SK-N-SH (cell line): ENCODE results near the gene IL12RB1. TPM values are rescaled to one million over a fixed set of nuclear protein-coding genes. Genes with fewer than 3 reads are reported as not detected.

ENCODE experiments used
- CTCF ChIA-PET: fragments of 300-600, 350-600 bp; formaldehyde crosslinking; extraction: SDS; loops from one replicate; lab custom pipeline; 2021; lab: Yijun Ruan, JAX
- POLR2A ChIA-PET: fragments of 350-600 bp; sonication (Branson Sonifier 250); formaldehyde crosslinking; extraction: SDS; loops from one replicate; lab custom pipeline; 2020; ENCODE audit warnings: antibody characterized with exemption, inconsistent platforms; lab: Yijun Ruan, JAX
- DNase-seq: peaks from one replicate; pipeline ENCODE4 v3.0.0; 2012
- H2AFZ ChIP-seq: fragments of 200-600 bp; sonication (generic); 2 replicates; pipeline ENCODE4 v1.8.1; 2016; ENCODE audit warnings: antibody characterized with exemption, mild to moderate bottlenecking, low read depth
- H3F3A ChIP-seq: fragments of 200-600 bp; sonication (generic); replicated peaks from 2 replicates; pipeline ENCODE3; 2016; ENCODE audit warnings: antibody characterized with exemption, mild to moderate bottlenecking; ENCODE audit not compliant: insufficient read depth
- H3K27ac ChIP-seq, 2 experiments: fragments of 200-500 bp in 1 of 2; fragments of 200-600 bp in 1 of 2; sonication (Bioruptor generic) in 1 of 2; sonication (generic), shearing (Covaris generic) in 1 of 2; 2 replicates each; pipeline versions ENCODE4 v1.5.1 to v1.6.1; 2014 to 2016; ENCODE audit warnings: low read depth in 2 of 2, inconsistent platforms in 1 of 2, low read length in 1 of 2, mild to moderate bottlenecking in 1 of 2, mixed read lengths in 1 of 2
- H3K27me3 ChIP-seq: fragments of 200-600 bp; sonication (generic), shearing (Covaris generic); 2 replicates; pipeline ENCODE4 v1.6.1; 2016; ENCODE audit warnings: mixed run types; ENCODE audit not compliant: insufficient read depth
- H3K36me3 ChIP-seq, 2 experiments: fragments of 200-500 bp in 1 of 2; fragments of 200-600 bp in 1 of 2; sonication (Bioruptor generic) in 1 of 2; sonication (generic) in 1 of 2; replicated peaks in 1 of 2; 2 replicates each; pipeline versions ENCODE3 to v1.5.1; 2014 to 2016; ENCODE audit warnings: low read length in 1 of 2, mild to moderate bottlenecking in 1 of 2; ENCODE audit not compliant: insufficient read depth in 2 of 2, control insufficient read depth in 1 of 2
- H3K4me1 ChIP-seq, 2 experiments: fragments of 200-500 bp in 1 of 2; fragments of 200-600 bp in 1 of 2; sonication (Bioruptor generic) in 1 of 2; sonication (generic), shearing (Covaris generic) in 1 of 2; 2 replicates each; pipeline versions ENCODE4 v1.5.1 to v1.6.1; 2014 to 2016; ENCODE audit warnings: low read depth in 1 of 2, low read length in 1 of 2, mixed run types in 1 of 2; ENCODE audit not compliant: insufficient read depth in 2 of 2, control insufficient read depth in 1 of 2
- H3K4me2 ChIP-seq: fragments of 200-600 bp; sonication (generic), shearing (Covaris generic); 2 replicates; pipeline ENCODE4 v1.6.1; 2017; ENCODE audit warnings: mixed run types
- H3K4me3 ChIP-seq, 2 experiments: fragments of 200-500 bp in 1 of 2; fragments of 200-600 bp in 1 of 2; sonication (Bioruptor generic) in 1 of 2; sonication (generic), shearing (Covaris generic) in 1 of 2; 2 replicates each; pipeline versions ENCODE4 v1.5.1 to v1.8.1; 2014 to 2016; ENCODE audit warnings: low read depth in 2 of 2, inconsistent platforms in 1 of 2, low read length in 1 of 2, mild to moderate bottlenecking in 1 of 2, mixed read lengths in 1 of 2, moderate library complexity in 1 of 2
- H3K79me2 ChIP-seq: fragments of 200-600 bp; sonication (generic); 2 replicates; pipeline ENCODE4 v1.8.1; 2017; ENCODE audit warnings: mild to moderate bottlenecking; ENCODE audit not compliant: insufficient read depth
- H3K9ac ChIP-seq: fragments of 200-600 bp; sonication (generic); 2 replicates; pipeline ENCODE4 v1.6.1; 2017; ENCODE audit warnings: mixed run types
- H3K9me2 ChIP-seq: fragments of 200-600 bp; sonication (generic); 2 replicates; pipeline ENCODE4 v1.6.1; 2017; ENCODE audit warnings: mixed run types
- H3K9me3 ChIP-seq: fragments of 200-600 bp; sonication (generic); 2 replicates; pipeline ENCODE4 v1.6.1; 2017; ENCODE audit warnings: mixed run types, mild to moderate bottlenecking, moderate library complexity
- H4K20me1 ChIP-seq: fragments of 200-600 bp; sonication (generic); 2 replicates; pipeline ENCODE4 v1.6.1; 2017; ENCODE audit warnings: mild to moderate bottlenecking, mixed run types; ENCODE audit not compliant: insufficient read depth
- CTCF ChIP-seq: fragments of 200-600 bp; sonication (generic); IDR thresholded peaks from 2 replicates; pipeline ENCODE4 v1.6.1; 2017; ENCODE audit warnings: antibody characterized with exemption, mild to moderate bottlenecking, moderate library complexity
- ELF1 ChIP-seq: IDR thresholded peaks from 2 replicates; pipeline ENCODE4 v1.4.0; 2012
- FOSL2 ChIP-seq: IDR thresholded peaks from 2 replicates; pipeline ENCODE4 v1.4.0; 2012; ENCODE audit warnings: low read depth, mild to moderate bottlenecking, moderate library complexity, borderline replicate concordance
- FOXJ3 ChIP-seq: sonication (generic); formaldehyde crosslinking; IDR thresholded peaks from 2 replicates; pipeline ENCODE4 v1.5.1; 2020; ENCODE audit warnings: mild to moderate bottlenecking, missing genetic modification reagents
- GATA2 ChIP-seq: sonication (generic); formaldehyde crosslinking; IDR thresholded peaks from 2 replicates; pipeline ENCODE4 v1.5.0; 2020; ENCODE audit warnings: mild to moderate bottlenecking, missing genetic modification reagents
- IRF3 ChIP-seq: fragments of 150-350 bp; IDR thresholded peaks from 2 replicates; pipeline ENCODE4 v1.6.1; 2016; ENCODE audit warnings: mild to moderate bottlenecking, low read depth, low read length
- JUND ChIP-seq: IDR thresholded peaks from 2 replicates; pipeline ENCODE4 v1.4.0; 2012
- MEF2A ChIP-seq: IDR thresholded peaks from 2 replicates; pipeline ENCODE4 v1.4.0; 2012; ENCODE audit warnings: low read depth, borderline replicate concordance
- NFIC ChIP-seq: IDR thresholded peaks from 2 replicates; pipeline ENCODE4 v1.4.0; 2012; ENCODE audit warnings: borderline replicate concordance
- PBX3 ChIP-seq: IDR thresholded peaks from 2 replicates; pipeline ENCODE4; 2012
- POLR2AphosphoS5 ChIP-seq: IDR thresholded peaks from 2 replicates; pipeline ENCODE4 v1.6.1; 2012; ENCODE audit warnings: low read depth, low read length
- RAD21 ChIP-seq: IDR thresholded peaks from 2 replicates; pipeline ENCODE4 v1.6.1; 2012; ENCODE audit warnings: mild to moderate bottlenecking, low read length
- RCOR1 ChIP-seq: fragments of 150-350 bp; IDR thresholded peaks from 2 replicates; pipeline ENCODE4 v1.6.1; 2017; ENCODE audit warnings: antibody characterized with exemption, low read length
- RXRA ChIP-seq: IDR thresholded peaks from 2 replicates; pipeline ENCODE4 v1.4.0; 2012; ENCODE audit warnings: low read depth, mild to moderate bottlenecking, borderline replicate concordance
- TAF1 ChIP-seq: IDR thresholded peaks from 2 replicates; pipeline ENCODE4 v1.6.1; 2012; ENCODE audit warnings: low read depth, mild to moderate bottlenecking, low read length, moderate library complexity, borderline replicate concordance
- USF2 ChIP-seq: fragments of 150-350 bp; IDR thresholded peaks from 2 replicates; pipeline ENCODE4 v1.6.1; 2017; ENCODE audit warnings: antibody characterized with exemption, low read length, low read depth, borderline replicate concordance
- ZBTB33 ChIP-seq: IDR thresholded peaks from 2 replicates; pipeline ENCODE4 v1.4.0; 2012; ENCODE audit warnings: low read depth, borderline replicate concordance
- WGBS: methylation state at CpG from one replicate; pipeline ENCODE4 v1.1.6; 2017; ENCODE audit warnings: low lambda C conversion rate; 5-methylcytosine and 5-hydroxymethylcytosine counted together
- polyA plus RNA-seq, 3 experiments: library from polyadenylated mRNA; depleted of rRNA; stranded (reverse); fragments of >200 nt; gene quantifications; 2 replicates each; pipeline ENCODE4 v1.2.3, GENCODE V29; 2012

IL12RB1 gene
- polyA plus RNA-seq, 1 of the 3 experiments (the other 2 are of a cell fraction): 0.02 TPM

GRCh38 chr19:18108897-18109296 is 22.2 kb upstream of the IL12RB1 start:
- Histone ChIP-seq H3K36me3 (peaks cover 0 to 4% of the 10 kb centered on the region in 2 experiments), H3K9me3 (no peaks in the 10 kb centered on the region), H3F3A (peaks cover 9% of the 10 kb centered on the region), H3K4me1 (peaks cover 0 to 19% of the 10 kb centered on the region in 2 experiments; a peak in 1 of 4 replicates), H3K4me2 (no peak overlapping the region), H3K27ac (no peak overlapping the region), H4K20me1 (no peaks in the 10 kb centered on the region), H3K79me2 (no peaks in the 10 kb centered on the region), H3K4me3 (no peak overlapping the region), H3K9ac (no peak overlapping the region), H2AFZ (no peak overlapping the region)
- POLR2A ChIA-PET: interaction anchor here (1.9 kb wide), 1 partner anchor 59 kb away, joined by 4 read pairs; no protein-coding TSS in a partner anchor
- TF ChIP-seq IRF3 (no peak), CTCF (no peak), PBX3 (no peak), TAF1 (no peak), ELF1 (no peak), ZBTB33 (no peak), RAD21 (no peak), MEF2A (no peak), FOXJ3 (CRISPR knock-in tag) (no peak), RCOR1 (no peak)
- TF ChIP-seq, all 33 proteins: peak for 0
- no peaks in the 10 kb centered on the region for H3K27me3 ChIP-seq
- CTCF ChIA-PET: interaction anchor here (1.2 to 6.3 kb wide), 6 partner anchors 10 to 144 kb away, joined by 3 to 78 read pairs (median 12); no protein-coding TSS in a partner anchor
- H3K9me2 ChIP-seq: no peaks in the 10 kb centered on the region
- DNase-seq: no peak
- WGBS: 85% methylated on average over 2 of the region's 2 CpGs

- peaks cover 0 to 4% of the 10 kb centered on the region in 2 experiments for H3K36me3 ChIP-seq
- POLR2A ChIA-PET: no interaction called here
- peaks cover 0 to 21% of the 10 kb centered on the region in 2 experiments; a peak in 1 of 4 replicates for H3K4me1 ChIP-seq
- H3K79me2 ChIP-seq: no peaks in the 10 kb centered on the region
- DNase-seq: peak; percentile 21
- no peak overlapping the region for H3K9ac ChIP-seq
- no peaks in the 10 kb centered on the region for H3K27me3 ChIP-seq
- H3K9me3 ChIP-seq: no peaks in the 10 kb centered on the region
- whole genome bisulfite sequencing: 94% methylated on average over 8 of the region's 9 CpGs
- no peaks in the 10 kb centered on the region for H3K9me2 ChIP-seq
- CTCF ChIA-PET: interaction anchor here (0.7 to 0.8 kb wide), 2 partner anchors 9 to 145 kb away, joined by 3 to 5 read pairs; partner anchors contain the start of gene MAST3
- no peak overlapping the region for H3K27ac ChIP-seq
- H3K4me3 ChIP-seq: no peak overlapping the region
- H4K20me1 ChIP-seq: no peaks in the 10 kb centered on the region
- H3F3A ChIP-seq: peaks cover 11% of the 10 kb centered on the region
- no peak overlapping the region for H2AFZ ChIP-seq
- H3K4me2 ChIP-seq: no peak overlapping the region
- no peak for TF ChIP-seq NFIC
- TF ChIP-seq RCOR1: no peak
- TF ChIP-seq JUND: no peak
- no peak for TF ChIP-seq FOSL2
- TF ChIP-seq ELF1: no peak
- TF ChIP-seq GATA2: no peak
- TF ChIP-seq USF2: no peak
- no peak for TF ChIP-seq ZBTB33
- TF ChIP-seq POLR2AphosphoS5: no peak
- TF ChIP-seq RXRA: no peak
These were observed 20.5 kb upstream of the IL12RB1 start for GRCh38 chr19:18107235-18107634.
